Osteoblast (primary cell): ENCODE data around the gene LMNTD1. TPM values are rescaled to one million over a fixed set of nuclear protein-coding genes. Genes with fewer than 3 reads are reported as not detected.

Source experiments
- DNase-seq: peaks from one replicate; pipeline ENCODE4 v3.0.0; 2011; ENCODE audit warnings: low spot score, mixed read lengths; ENCODE audit not compliant: insufficient read length; ENCODE audit errors: missing footprints
- H2AFZ ChIP-seq: 2 replicates; pipeline ENCODE4 v1.6.0; 2011; ENCODE audit warnings: mild to moderate bottlenecking, low read length
- H3K27ac ChIP-seq: 2 replicates; pipeline ENCODE4 v1.5.1; 2011; ENCODE audit warnings: mild to moderate bottlenecking, low read depth, low read length, moderate library complexity
- H3K27me3 ChIP-seq: 2 replicates; pipeline ENCODE4 v1.6.0; 2012; ENCODE audit warnings: mild to moderate bottlenecking, control low read depth, inconsistent platforms, low read length, moderate library complexity; ENCODE audit not compliant: insufficient read depth
- H3K36me3 ChIP-seq: 2 replicates; pipeline ENCODE4 v1.5.1; 2011; ENCODE audit warnings: mild to moderate bottlenecking, low read length, control low read depth, moderate library complexity; ENCODE audit not compliant: insufficient read depth
- H3K4me1 ChIP-seq: 2 replicates; pipeline ENCODE4 v1.5.1; 2011; ENCODE audit warnings: mild to moderate bottlenecking, low read length, control low read depth, moderate library complexity; ENCODE audit not compliant: insufficient read depth
- H3K4me2 ChIP-seq: 2 replicates; pipeline ENCODE4 v1.6.0; 2011; ENCODE audit warnings: mild to moderate bottlenecking, low read length; ENCODE audit not compliant: insufficient read depth
- H3K4me3 ChIP-seq: fragments of 200-600 bp; sonication (generic); 3 replicates; pipeline ENCODE4 v1.5.1; 2012; ENCODE audit warnings: mild to moderate bottlenecking, low read length, inconsistent platforms; ENCODE audit not compliant: insufficient read depth
- H3K79me2 ChIP-seq: 2 replicates; pipeline ENCODE4 v1.6.0; 2012; ENCODE audit warnings: mild to moderate bottlenecking, low read length, control low read depth, inconsistent platforms; ENCODE audit not compliant: insufficient read depth
- H3K9me3 ChIP-seq: 2 replicates; pipeline ENCODE4 v1.5.1; 2011; ENCODE audit warnings: low read depth, low read length, control low read depth
- H4K20me1 ChIP-seq: 2 replicates; pipeline ENCODE4 v1.6.0; 2012; ENCODE audit warnings: mild to moderate bottlenecking, low read length, control low read depth; ENCODE audit not compliant: insufficient read depth
- CTCF ChIP-seq: IDR thresholded peaks from 2 replicates; pipeline ENCODE4 v1.5.1; 2011; ENCODE audit warnings: mild to moderate bottlenecking, low read depth, low read length, moderate library complexity; ENCODE audit errors: extremely low read depth
- total RNA-seq: library from RNA; depleted of rRNA; stranded (reverse); fragments of >200 nt; gene quantifications from 2 replicates; pipeline ENCODE4 v1.2.3, GENCODE V29; 2012

LMNTD1 gene
- total RNA-seq, 1 donor: not detected

GRCh38 chr12:25526778-25527177 lies 26.3 kb downstream of the LMNTD1 start:
- no peak overlapping the region for H2AFZ ChIP-seq

GRCh38 chr12:25524366-25524765 lies 28.7 kb downstream of the LMNTD1 start:
- peaks cover 16% of the 10 kb centered on the region for H3K27me3 ChIP-seq
- H3K36me3 ChIP-seq: no peaks in the 10 kb centered on the region
- H4K20me1 ChIP-seq: no peaks in the 10 kb centered on the region
- no peak overlapping the region for H3K4me2 ChIP-seq
- H3K4me1 ChIP-seq: no peaks in the 10 kb centered on the region
- TF ChIP-seq CTCF: no peak
- H3K27ac ChIP-seq: no peak overlapping the region
- H3K79me2 ChIP-seq: no peaks in the 10 kb centered on the region
- no peak for DNase-seq
- no peak overlapping the region for H3K4me3 ChIP-seq
- no peaks in the 10 kb centered on the region for H3K9me3 ChIP-seq
- H2AFZ ChIP-seq: no peak overlapping the region

More at GRCh38 chr12:25526778-25527177, 26.3 kb downstream of the LMNTD1 start:
- Histone ChIP-seq H3K4me1 (no peaks in the 10 kb centered on the region), H3K4me2 (no peak overlapping the region), H3K27ac (no peak overlapping the region), H3K36me3 (no peaks in the 10 kb centered on the region), H4K20me1 (no peaks in the 10 kb centered on the region), H3K9me3 (no peaks in the 10 kb centered on the region), H3K27me3 (peaks cover under 1% of the 10 kb centered on the region), H3K79me2 (no peaks in the 10 kb centered on the region), H3K4me3 (no peak overlapping the region)
- no peak for TF ChIP-seq CTCF
- DNase-seq: no peak

- Histone ChIP-seq H2AFZ (no peak overlapping the region), H3K4me1 (no peaks in the 10 kb centered on the region), H3K36me3 (no peaks in the 10 kb centered on the region), H3K27me3 (peaks cover 19% of the 10 kb centered on the region), H4K20me1 (no peaks in the 10 kb centered on the region), H3K27ac (no peak overlapping the region), H3K4me3 (no peak overlapping the region), H3K4me2 (no peak overlapping the region), H3K79me2 (no peaks in the 10 kb centered on the region), H3K9me3 (no peaks in the 10 kb centered on the region)
- DNase-seq: no peak
- no peak for TF ChIP-seq CTCF
Measured at GRCh38 chr12:25521625-25522256, 31.3 kb downstream of the LMNTD1 start.

- H3K9me3 ChIP-seq: no peaks in the 10 kb centered on the region
- peaks cover 19% of the 10 kb centered on the region for H3K27me3 ChIP-seq
- H3K36me3 ChIP-seq: no peaks in the 10 kb centered on the region
- H4K20me1 ChIP-seq: no peaks in the 10 kb centered on the region
- no peak for DNase-seq
- H3K4me1 ChIP-seq: no peaks in the 10 kb centered on the region
- no peak overlapping the region for H3K4me3 ChIP-seq
- no peak overlapping the region for H3K27ac ChIP-seq
- no peak overlapping the region for H2AFZ ChIP-seq
- no peaks in the 10 kb centered on the region for H3K79me2 ChIP-seq
- no peak overlapping the region for H3K4me2 ChIP-seq
- no peak for TF ChIP-seq CTCF
Measured at GRCh38 chr12:25518512-25518911, 34.6 kb downstream of the LMNTD1 start.
